ENCODE data around the gene CLCNKA. TPM values are rescaled to one million over a fixed set of nuclear protein-coding genes. Genes with fewer than 3 reads are reported as not detected.
"Not testable (repeated sequence)": the region's sequence is repeated elsewhere in the genome, so short reads cannot be mapped to it uniquely, and the experiment has no call there.

The CLCNKA gene
- polyA plus RNA-seq, 1 of the 3 experiments (the other 2 are of a cell fraction): 0.03 TPM

DNA sequence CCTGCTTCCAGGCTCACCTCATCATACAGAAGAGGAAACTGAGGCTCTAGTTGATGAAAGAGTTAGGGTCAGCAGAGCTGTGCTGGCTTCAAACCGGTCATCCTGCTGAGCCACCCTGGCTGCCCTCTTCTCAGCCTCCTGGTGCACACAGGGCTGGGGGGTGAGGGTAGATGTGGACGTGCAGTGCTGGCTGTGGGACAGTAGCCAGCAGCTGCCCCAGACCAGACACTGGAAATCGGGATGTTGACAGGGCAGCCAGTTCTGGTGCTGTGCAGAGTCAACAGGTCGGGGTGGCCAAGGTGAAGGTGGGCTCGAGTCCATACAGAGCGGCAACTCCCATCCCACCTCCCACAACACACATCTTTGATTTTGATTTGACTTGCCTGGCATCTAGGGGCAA, 1.5 kb upstream of the CLCNKA start (continued):
- TF ChIP-seq CHD2 (IDR thresholded peaks at IDR 0.05; ENCODE audit: low read length, partially characterized antibody) (no peak), POLR2AphosphoS5 (IDR thresholded peaks at IDR 0.05; ENCODE audit: low read depth, low read length) (no peak)

DNA sequence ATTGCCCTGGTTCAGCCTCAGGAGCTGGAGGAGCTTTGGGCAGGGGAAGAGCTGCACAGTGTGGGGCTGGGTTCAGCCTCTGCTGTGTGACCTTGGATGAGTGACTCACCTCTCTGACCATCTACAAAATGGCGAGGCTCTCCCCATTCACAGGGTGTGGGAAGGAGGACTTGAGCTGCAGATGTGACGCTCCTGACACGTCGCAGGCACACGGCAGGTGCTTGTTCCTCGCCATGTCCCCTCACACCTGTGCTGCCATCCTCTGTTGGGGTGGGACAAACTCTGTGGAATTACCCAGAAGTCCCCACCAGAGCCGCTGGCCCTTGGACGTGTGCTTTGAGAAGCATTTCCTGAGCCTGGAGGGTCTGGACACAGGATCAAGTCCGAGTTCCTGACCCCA, 958 bp upstream of the CLCNKA start:
- peaks cover 10 to 34% of the 10 kb centered on the region in 2 experiments; a peak in 2 of 4 replicates for H3K4me1 ChIP-seq (ENCODE audit: control insufficient read depth in 1 of 2, insufficient read depth in 2 of 2, low read depth in 1 of 2, low read length in 1 of 2)
- H3K4me2 ChIP-seq; H3F3A ChIP-seq (replicated peaks; ENCODE audit: insufficient read depth); CTCF ChIA-PET; H2AFZ ChIP-seq (ENCODE audit: low read depth); H3K4me3 ChIP-seq (ENCODE audit: low read depth in 2 of 2, low read length in 1 of 2); H3K9me3 ChIP-seq; H3K27ac ChIP-seq (ENCODE audit: low read depth in 2 of 2, low read length in 1 of 2); H3K9me2 ChIP-seq; H3K36me3 ChIP-seq (replicated peaks in 1 of 2; ENCODE audit: control insufficient read depth in 1 of 2, insufficient read depth in 2 of 2, low read length in 1 of 2); H3K79me2 ChIP-seq (ENCODE audit: insufficient read depth); H3K9ac ChIP-seq; DNase-seq; H3K27me3 ChIP-seq (ENCODE audit: insufficient read depth); H4K20me1 ChIP-seq (ENCODE audit: insufficient read depth): not testable (repeated sequence)
- POLR2A ChIA-PET: interaction anchor here (0.6 kb wide), 2 partner anchors 9 to 1416 kb away, joined by 3 to 4 read pairs; no protein-coding TSS in a partner anchor
- WGBS (ENCODE audit: low lambda C conversion rate): 85% methylated on average over 3 of the region's 9 CpGs

- H3K9me2 ChIP-seq: no peaks in the 10 kb centered on the region
- no peak overlapping the region for H3K4me2 ChIP-seq
- CTCF ChIA-PET: interaction anchor here (1.1 to 1.3 kb wide), 3 partner anchors 11 to 28 kb away, joined by 4 to 5 read pairs (median 4); no protein-coding TSS in a partner anchor
- 87% methylated on average over 6 of the region's 11 CpGs for WGBS (ENCODE audit: low lambda C conversion rate)
- no peaks in the 10 kb centered on the region for H4K20me1 ChIP-seq (ENCODE audit: insufficient read depth)
- no peaks in the 10 kb centered on the region for H3K36me3 ChIP-seq (replicated peaks in 1 of 2; ENCODE audit: control insufficient read depth in 1 of 2, insufficient read depth in 2 of 2, low read length in 1 of 2)
- H3K79me2 ChIP-seq (ENCODE audit: insufficient read depth): no peaks in the 10 kb centered on the region
- DNase-seq: no peak
- H3K9me3 ChIP-seq: no peaks in the 10 kb centered on the region
- POLR2A ChIA-PET: no interaction called here
- no peak overlapping the region for H3K27ac ChIP-seq (ENCODE audit: low read depth in 2 of 2, low read length in 1 of 2)
- no peak overlapping the region for H3K4me3 ChIP-seq (ENCODE audit: low read depth in 2 of 2, low read length in 1 of 2)
- no peaks in the 10 kb centered on the region for H3F3A ChIP-seq (replicated peaks; ENCODE audit: insufficient read depth)
- no peak overlapping the region for H2AFZ ChIP-seq (ENCODE audit: low read depth)
- no peaks in the 10 kb centered on the region for H3K27me3 ChIP-seq (ENCODE audit: insufficient read depth)
- H3K4me1 ChIP-seq (ENCODE audit: control insufficient read depth in 1 of 2, insufficient read depth in 2 of 2, low read depth in 1 of 2, low read length in 1 of 2): peaks cover 10 to 38% of the 10 kb centered on the region in 2 experiments; a peak in 2 of 4 replicates
- H3K9ac ChIP-seq: no peak overlapping the region
- TF ChIP-seq GATA2 (CRISPR knock-in tag; IDR thresholded peaks at IDR 0.05): no peak
- no peak for TF ChIP-seq CHD2 (IDR thresholded peaks at IDR 0.05; ENCODE audit: low read length, partially characterized antibody)
- no peak for TF ChIP-seq SMC3 (IDR thresholded peaks at IDR 0.05; ENCODE audit: low read depth, low read length)
- TF ChIP-seq TCF12 (IDR thresholded peaks at IDR 0.05): no peak
- TF ChIP-seq, protein P1, sequence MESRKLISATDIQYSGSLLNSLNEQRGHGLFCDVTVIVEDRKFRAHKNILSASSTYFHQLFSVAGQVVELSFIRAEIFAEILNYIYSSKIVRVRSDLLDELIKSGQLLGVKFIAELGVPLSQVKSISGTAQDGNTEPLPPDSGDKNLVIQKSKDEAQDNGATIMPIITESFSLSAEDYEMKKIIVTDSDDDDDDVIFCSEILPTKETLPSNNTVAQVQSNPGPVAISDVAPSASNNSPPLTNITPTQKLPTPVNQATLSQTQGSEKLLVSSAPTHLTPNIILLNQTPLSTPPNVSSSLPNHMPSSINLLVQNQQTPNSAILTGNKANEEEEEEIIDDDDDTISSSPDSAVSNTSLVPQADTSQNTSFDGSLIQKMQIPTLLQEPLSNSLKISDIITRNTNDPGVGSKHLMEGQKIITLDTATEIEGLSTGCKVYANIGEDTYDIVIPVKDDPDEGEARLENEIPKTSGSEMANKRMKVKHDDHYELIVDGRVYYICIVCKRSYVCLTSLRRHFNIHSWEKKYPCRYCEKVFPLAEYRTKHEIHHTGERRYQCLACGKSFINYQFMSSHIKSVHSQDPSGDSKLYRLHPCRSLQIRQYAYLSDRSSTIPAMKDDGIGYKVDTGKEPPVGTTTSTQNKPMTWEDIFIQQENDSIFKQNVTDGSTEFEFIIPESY (IDR thresholded peaks at IDR 0.05; ENCODE audit: borderline replicate concordance, low read depth): no peak
- TF ChIP-seq NFIC (IDR thresholded peaks at IDR 0.05; ENCODE audit: borderline replicate concordance): no peak
- TF ChIP-seq EP300 (IDR thresholded peaks at IDR 0.05; ENCODE audit: borderline replicate concordance in 1 of 2, low read depth in 1 of 2, low read length in 1 of 2): no peak
- no peak for TF ChIP-seq IRF3 (IDR thresholded peaks at IDR 0.05; ENCODE audit: low read depth, low read length)
- TF ChIP-seq, protein P2, sequence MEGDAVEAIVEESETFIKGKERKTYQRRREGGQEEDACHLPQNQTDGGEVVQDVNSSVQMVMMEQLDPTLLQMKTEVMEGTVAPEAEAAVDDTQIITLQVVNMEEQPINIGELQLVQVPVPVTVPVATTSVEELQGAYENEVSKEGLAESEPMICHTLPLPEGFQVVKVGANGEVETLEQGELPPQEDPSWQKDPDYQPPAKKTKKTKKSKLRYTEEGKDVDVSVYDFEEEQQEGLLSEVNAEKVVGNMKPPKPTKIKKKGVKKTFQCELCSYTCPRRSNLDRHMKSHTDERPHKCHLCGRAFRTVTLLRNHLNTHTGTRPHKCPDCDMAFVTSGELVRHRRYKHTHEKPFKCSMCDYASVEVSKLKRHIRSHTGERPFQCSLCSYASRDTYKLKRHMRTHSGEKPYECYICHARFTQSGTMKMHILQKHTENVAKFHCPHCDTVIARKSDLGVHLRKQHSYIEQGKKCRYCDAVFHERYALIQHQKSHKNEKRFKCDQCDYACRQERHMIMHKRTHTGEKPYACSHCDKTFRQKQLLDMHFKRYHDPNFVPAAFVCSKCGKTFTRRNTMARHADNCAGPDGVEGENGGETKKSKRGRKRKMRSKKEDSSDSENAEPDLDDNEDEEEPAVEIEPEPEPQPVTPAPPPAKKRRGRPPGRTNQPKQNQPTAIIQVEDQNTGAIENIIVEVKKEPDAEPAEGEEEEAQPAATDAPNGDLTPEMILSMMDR (IDR thresholded peaks at IDR 0.05): no peak
- no peak for TF ChIP-seq SIN3A (IDR thresholded peaks at IDR 0.05; ENCODE audit: borderline replicate concordance, low read depth, low read length)
- TF ChIP-seq TAF1 (IDR thresholded peaks at IDR 0.05; ENCODE audit: borderline replicate concordance, low read depth, low read length): no peak
- no peak for TF ChIP-seq FOXM1 (IDR thresholded peaks at IDR 0.05; ENCODE audit: low read depth)
- TF ChIP-seq MXI1 (IDR thresholded peaks at IDR 0.05; ENCODE audit: low read depth, low read length): no peak
- TF ChIP-seq ELF1 (IDR thresholded peaks at IDR 0.05): no peak
- no peak for TF ChIP-seq EZH2phosphoT487 (IDR thresholded peaks at IDR 0.05; ENCODE audit: borderline replicate concordance, low read depth)
- no peak for TF ChIP-seq FOXJ3 (CRISPR knock-in tag; IDR thresholded peaks at IDR 0.05)
- TF ChIP-seq REST (IDR thresholded peaks at IDR 0.05; ENCODE audit: low read depth, low read length): no peak
These were observed 557 bp downstream of the CLCNKA start for GRCh38 chr1:16022393-16022792.
